HG03439 (cell line): ENCODE measurements around the gene C1QTNF2.

ENCODE experiments used
- ATAC-seq: cut with Tn5 transposase; IDR thresholded peaks from one replicate; pipeline ENCODE4 v1.9.1; 2021; ENCODE audit warnings: mild to moderate bottlenecking, moderate library complexity; ENCODE audit not compliant: unreplicated experiment

C1QTNF2 gene, protein sequence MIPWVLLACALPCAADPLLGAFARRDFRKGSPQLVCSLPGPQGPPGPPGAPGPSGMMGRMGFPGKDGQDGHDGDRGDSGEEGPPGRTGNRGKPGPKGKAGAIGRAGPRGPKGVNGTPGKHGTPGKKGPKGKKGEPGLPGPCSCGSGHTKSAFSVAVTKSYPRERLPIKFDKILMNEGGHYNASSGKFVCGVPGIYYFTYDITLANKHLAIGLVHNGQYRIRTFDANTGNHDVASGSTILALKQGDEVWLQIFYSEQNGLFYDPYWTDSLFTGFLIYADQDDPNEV

DNA sequence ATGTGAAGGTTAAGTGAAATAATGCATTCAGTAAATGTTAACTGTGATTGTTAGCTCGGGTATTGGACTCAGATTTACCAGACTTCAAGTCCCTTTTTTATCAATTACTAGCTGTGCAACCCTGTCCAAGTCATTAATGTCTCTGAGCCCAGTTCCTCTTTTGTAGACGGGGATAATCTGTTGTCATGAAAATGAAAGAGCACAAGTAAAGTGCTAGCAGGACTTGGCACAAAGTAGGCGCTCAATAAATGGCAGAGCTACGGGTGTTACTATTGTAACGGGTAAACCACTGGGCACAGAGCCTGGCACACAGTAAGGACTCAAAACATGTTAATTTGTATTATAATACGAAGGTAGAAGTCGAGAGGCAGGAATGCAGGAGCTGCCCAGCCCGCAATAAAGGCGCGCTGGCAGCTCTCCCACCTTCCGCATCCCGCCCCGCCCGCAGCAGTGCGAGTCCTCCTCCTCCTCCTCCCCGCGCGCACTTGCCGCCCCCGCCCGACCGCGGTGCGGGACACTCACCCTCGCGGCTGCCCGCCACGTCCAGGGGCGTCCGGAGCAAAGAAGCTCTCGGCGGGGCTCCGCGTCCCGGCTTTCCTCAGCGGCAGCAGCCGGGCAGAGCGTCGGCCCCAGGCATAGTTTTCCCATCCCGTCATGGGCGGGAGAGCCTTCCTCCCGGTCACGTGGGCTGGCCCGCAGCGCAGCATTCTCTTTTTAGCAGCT is at the start of gene C1QTNF2:
C1QTNF2 (minus strand) TSS at position 637 of the 723 bp plus-strand sequence. CDS start 15,615 bp downstream, outside the sequence.
- ATAC-seq = no peak

DNA sequence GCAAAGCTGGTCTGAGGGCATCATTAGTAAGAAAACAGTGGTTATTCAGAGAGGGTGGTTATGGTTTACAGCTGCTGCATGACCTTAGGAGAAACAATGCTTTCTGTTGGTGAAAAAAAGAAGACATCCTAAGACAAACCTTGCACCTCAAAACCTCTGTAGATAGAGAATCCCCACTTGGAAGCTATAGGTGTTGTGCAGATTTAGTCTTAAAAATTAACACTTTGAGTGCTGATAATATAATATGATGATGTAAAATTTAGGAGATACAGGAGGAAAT is 49.8 kb upstream of the C1QTNF2 start:
- no peak for ATAC-seq

DNA sequence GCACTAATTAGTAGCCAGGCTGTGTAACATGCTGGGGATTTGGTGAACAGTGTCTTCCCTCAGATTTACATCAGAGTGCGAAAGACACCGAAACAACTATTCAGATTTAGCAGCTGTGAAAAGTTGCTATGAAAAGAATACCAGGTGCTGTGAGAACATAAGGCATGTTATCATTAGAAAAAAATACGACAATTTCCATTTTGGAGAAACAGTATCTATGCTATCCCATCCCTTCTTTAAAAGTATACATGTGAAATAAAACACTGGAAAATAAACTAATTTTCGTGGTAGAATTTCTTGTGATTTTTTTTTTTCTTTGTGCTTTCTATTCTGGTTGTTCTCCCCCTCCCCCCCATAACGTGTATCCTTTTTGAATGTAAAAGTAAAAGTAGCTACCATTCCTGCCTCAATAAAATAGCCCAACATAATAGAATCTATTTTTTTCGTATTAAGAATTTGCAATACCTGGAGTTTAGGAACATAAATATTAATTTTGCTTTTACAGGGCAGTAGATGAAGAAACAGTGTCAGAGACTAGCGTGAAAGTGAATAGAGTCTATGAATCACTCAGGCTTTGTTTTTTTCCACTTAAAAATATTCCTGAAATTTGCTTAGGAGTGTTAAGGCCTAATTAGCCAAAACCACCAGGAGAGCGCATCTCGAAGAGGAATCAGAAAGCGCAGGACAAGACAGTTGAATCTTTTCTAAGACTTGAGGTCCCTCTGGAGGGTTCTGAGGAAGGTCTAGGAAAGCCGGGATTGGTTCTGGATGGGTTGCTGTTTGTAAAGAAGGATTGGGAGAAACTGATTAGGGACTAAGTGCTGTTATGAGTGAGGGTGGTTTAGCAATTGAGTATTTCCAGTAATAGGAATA is 49.3 kb upstream of the C1QTNF2 start:
- ATAC-seq = peak; percentile 28

DNA sequence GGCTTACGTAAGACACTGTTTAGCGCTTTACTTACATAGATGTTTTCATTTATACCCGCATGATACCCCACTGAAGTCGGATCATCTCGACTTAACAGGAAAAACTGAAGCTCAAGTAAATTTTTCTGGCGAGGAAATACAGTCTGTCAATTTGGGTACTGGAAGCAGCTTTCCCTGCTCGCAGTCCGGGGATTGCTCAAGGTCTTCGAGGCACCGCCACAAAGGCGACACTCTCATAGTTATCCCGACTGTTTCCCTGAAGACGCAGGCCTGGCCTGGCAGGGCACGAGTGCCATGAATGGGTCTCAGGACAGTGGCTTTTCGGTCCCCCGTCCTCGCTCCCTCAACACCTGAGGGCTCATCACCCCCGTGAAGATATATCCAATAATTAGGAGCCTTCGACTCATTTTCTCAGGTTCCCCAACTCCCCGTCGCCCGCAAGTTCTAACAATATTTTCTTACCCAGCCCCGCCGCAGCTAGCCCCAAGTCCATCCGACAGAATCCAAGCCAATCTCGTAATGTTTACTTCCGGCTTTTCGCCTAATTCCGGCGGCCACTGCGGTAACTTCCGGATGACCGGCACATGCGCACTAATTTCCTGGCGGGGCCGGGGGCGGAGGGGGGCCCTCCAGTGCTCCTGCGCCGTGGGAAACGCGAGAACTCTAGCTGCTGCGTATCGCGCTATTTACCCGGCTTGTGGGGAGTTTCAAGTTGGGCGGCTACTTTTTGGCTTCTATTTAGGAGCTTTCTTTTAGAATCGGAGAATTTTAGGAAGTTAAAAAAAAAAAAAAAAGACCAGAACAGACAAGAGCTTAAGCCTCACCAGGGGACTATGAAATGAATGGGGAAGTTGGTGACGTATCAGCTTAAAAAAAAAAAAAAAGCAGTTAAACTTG is 48.4 kb upstream of the C1QTNF2 start, which contains the start of gene SLU7:
SLU7 (minus strand) TSS at position 521 of the 897 bp plus-strand sequence. CDS start 3,787 bp downstream, outside the sequence.
- ATAC-seq = peak; percentile 62

DNA sequence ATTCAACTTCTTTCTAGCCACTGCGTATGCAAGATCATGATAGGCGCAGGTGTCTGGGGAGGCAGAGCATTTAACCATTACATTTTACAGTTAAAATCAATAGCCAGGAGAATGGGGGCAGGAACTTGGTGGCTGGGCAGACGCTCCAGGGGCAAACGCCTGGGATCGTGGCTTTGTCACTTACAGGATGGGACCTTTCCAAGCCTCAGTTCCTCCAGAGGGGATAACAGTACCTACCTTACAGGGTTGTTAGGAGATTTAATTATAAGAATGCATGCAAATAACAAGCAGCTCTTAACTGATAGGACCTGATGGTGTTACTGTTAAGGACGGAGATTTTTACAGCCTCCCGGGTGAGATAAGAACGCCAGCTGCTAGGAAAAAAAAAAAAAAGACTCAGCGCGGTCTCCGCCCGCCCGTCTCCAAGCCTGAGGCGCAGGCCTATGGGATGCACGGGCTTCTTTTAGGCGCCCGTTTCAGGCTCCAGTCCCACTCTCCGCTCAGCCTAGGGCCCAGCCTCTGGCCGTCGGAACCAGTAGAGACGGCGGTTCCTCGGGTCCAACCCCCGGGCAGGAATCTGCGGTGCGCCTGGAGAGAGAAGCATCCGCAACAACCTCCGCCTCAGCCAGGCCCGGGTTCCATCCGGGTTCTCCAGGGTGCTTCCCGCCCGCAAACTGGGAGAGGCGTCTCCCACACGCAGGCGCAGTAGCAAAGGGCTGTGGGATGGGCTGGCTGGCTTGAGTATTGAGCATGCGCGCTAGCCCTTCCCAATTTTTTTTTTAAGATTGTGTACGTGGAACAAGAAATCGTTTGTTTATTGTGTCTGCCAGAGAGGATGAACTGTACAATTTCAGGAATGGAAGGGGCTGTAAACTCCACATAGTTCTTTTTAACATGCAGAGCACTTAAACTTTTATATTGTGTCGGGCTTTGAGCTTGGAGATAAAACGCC is 29.3 kb upstream of the C1QTNF2 start, which contains the start of gene FAM200C:
FAM200C (minus strand) TSS at position 653 of the 952 bp plus-strand sequence. CDS start 4,564 bp downstream, outside the sequence.
- ATAC-seq = peak; percentile 89

DNA sequence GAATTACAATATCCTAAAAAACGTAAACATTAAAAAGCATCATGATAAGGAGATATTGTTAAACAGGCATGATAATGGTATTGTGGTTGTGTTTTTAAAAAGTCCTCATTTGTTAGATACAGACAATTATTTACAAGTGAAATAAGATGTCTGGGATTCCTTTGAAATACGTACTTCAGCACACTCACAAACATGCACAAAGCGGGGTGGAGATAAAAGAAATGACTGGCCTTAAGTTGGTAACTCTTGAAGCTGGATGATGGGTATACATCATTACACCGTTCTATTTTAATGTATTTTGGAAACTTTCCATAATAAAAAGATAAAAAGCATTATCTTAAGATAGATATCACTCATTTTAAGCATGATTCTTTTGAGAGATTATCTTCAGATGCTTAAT is 28.4 kb upstream of the C1QTNF2 start:
- no peak for ATAC-seq

DNA sequence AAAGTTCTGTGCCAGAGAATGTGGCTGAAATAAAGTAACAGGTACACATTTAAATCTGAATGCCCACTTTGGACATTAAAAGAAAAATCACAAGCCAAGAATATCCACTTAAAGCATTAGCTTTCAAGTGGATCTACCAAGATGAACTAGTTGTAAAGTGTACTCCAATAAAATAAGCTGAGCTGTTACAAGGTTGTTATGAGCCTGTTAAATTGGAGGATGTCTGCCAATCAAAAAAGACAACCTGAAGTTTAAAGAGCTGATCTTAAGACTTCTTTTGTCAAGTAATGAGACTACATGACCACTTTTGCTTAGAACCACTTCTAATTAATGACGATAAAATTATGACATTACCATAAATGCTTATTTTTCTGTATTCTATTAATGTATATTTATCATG is 27.1 kb upstream of the C1QTNF2 start:
- no peak for ATAC-seq

DNA sequence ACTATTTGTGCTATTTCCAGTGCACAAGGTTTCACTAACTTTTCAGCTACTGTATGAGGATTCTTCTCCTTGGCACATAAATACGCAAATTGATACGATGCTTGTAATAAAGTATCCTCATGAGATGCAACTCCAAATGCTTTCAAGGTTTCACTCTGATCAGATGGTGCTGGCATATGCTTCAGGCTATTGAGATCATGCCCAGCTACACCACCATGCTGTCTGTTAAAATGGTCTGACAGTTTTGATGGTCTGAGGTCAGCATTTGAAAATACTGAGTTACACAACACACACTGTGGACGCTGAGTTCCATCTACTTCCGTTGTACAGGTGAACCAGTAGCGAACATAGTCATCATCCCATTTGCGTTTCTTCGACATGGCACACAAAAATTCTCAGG is 24.7 kb upstream of the C1QTNF2 start:
- ATAC-seq = no peak

DNA sequence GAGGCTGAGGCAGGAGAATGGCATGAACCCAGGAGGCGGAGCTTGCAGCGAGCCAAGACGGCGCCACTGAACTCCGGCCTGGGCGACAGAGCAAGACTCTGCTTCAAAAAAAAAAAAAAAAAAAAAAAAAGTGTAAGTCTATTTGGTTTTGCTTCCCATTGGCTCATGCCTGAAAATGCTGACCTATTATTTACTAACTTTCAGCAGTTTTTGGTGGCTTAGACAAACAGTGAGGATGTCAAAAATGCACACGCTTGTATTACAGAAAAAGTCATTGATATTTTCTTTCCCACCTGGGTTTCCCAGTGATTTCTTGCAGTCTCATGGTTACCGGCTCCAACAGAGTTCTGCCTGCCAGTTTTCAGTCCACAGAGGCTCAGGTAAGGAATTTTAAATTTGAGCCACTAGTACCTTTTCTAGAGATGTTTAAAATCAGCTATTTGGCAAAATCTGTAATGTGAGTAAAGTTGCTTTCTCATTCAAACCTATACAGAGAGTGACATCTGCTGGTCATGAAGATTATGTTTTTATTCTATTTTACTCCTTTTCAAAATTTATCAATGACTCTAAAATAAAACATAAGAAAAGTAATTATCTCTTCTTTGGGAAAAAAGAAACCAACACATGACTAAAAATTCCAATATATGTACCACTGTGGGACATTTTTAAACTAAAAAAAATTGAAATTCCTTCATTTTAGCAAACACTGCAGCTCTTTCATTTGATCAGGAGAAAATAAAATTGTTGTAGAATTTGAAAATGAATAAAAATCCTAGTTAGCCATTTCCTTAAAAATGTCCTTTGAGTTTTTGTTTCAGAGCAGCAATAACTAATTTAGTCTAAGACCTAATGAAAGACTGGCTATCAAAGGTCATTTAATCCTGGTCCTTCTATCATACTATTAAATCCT is 20.6 kb upstream of the C1QTNF2 start:
- no peak for ATAC-seq

DNA sequence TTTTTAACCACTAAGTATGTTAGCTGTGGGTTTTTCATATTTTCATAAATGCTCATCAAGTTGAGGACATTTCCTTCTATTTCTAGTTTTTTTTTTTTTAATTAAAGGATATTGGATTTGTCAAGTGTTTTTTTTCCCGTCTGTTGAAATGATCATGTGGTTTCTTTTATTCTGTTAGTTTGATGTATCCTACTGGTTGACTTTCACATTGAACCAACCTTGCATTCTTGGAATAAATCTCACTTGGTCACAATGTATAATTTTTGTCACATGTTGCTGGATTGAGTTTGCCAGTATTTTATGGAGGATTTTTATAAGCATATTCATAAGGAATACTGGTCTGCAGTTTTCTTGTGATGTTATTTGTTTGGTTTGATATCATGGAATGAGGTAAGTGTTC is 17.0 kb upstream of the C1QTNF2 start:
- no peak for ATAC-seq

DNA sequence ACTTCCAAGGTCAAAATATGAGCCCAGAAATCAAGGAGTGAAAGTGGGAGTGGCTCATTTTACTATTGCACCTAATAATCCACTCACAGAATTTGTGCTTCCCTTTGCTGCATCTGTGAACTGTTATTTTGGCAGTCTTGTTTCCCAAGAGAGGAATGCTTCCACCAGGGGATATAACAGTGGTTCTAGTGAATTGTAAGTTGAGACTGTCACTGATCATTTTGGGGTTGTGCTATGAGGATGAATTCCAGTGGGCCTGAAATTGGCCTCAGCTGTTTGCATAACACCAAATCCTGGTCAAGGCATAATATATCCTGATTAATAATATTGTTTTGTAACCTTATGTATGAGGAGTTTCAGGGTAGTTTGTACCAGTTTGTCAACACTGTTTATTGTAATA is 15.1 kb upstream of the C1QTNF2 start:
- ATAC-seq = no peak

DNA sequence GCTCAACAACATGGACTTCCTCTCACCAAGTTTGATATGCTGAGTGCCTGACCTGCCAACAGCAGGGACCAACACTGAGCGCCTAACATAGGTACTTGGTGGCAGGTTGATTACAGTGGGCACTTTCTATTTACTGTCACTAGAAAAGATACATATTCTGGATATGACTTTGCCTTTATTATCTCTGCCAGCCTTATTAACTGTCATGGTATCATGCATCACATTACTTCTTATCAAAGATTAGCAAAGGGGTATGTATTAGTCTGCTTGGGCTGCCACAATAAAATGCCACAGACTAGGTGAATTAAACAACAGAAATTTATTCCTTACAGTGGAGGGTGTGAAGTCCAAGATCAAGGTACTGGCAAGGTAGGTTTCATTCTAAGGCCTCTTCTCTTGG is 14.3 kb upstream of the C1QTNF2 start:
- ATAC-seq = no peak

DNA sequence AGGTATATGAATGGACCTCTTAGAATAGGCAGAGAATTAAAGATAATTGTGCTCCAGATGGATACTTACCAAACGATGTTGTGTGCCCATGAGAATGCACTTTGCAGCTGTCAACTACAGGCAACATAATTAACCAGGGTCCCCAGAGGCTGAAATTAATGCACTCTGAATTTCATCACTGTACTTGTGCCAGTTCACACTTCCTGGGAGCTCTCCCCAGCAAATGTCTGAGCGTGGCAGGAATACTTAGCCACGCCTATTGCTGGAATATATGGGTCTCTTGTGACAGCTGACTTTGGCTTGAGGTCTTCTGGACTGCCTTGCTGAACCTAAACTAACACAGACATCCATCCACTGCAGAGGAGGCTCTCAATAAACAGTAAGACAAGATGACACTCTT is 11.9 kb upstream of the C1QTNF2 start:
- ATAC-seq = no peak

DNA sequence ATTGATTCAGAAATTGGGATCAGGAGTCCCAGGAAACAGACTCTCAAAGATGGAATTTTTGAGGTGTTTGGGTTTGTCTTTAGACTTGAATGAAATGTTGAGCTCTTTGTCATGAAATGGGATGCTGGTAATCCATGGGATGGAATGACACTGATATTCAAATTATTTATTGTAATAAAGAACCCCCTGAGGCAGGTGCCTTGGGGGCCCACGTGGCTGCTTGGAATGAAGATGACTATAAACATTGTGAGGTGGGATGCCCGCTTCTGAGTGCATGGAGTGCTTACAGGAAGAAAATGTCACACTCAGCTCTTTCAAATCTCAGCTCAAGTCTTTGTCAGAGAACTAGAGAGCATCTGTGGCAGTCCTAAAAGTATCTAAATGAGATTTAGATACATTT is 9.6 kb upstream of the C1QTNF2 start:
- no peak for ATAC-seq

DNA sequence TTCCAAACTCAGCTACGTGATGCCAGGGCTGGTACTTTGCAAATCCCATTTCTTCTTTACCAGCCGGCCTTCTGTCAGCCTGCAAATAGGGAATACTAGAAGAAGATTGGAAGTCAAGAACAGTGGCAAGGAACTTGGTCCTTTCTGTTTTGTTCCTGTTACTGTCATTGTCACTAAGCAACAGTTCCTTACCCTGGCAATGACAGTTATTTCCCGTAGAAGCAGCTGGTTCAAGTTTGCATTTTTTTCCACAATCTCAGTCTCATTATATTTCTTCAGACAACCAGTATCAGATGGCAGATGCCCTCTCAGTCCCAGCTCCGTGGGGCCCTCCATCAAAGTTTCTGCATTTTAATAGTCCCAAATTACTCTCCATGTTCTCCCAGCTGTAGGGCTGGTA is 9.1 kb upstream of the C1QTNF2 start:
- no peak for ATAC-seq

DNA sequence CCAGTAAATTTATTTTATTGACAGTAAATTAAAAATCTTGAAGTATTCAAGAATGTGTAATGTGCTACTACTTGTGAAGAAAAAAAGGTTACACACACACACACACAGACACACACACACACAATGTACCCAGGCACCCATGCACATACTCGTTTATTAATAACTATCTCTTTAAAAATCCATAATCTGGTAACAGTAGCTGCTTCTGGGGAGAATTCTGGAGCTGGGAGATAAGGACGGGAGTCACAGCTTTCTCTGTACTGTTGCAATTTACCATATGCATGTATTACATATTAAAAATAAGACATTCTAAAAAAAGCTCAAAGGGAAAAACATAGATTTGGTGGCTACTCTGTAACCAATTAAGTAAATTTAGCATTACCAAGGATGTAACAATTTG is 7.9 kb upstream of the C1QTNF2 start:
- no peak for ATAC-seq

DNA sequence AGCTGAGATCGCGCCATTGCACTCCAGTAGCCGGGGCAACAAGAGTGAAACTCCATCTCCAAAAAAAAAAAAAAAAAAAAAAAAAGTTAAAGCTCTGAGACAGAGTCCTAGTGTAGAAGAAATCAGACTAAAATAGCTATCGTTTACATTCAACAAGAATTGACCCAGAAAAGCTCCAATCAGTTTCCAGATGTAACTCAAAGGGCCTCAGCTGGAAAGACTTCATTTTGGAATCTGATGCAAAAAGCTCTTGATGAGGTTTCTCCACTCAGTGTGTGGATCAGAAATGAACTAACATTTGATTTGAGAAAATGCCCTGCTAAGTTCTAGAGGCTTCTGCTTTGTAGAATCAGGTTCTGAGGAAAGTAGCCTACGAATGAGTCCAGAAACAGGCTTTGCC is 7.2 kb upstream of the C1QTNF2 start:
- no peak for ATAC-seq

DNA sequence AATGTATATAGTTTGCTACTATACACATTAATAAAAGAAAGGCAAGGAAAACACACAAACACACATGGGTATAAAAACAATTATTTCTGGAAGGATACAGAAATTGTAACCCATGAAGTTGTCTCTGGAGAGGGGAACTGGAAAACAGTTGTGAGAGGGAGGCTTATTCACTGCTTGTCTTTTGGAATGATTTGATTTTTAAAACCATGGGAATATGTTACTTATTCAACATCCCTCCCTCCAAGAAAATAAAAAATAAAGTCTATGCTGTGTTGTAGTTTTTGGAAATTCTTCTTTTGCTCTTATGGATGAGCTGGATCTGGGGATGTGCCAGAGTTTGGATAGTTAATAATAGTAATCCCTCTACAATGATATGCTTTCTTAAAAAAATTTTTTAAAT is 6.0 kb upstream of the C1QTNF2 start:
- no peak for ATAC-seq
